K562 (cell line): ENCODE measurements around the gene AP4E1. TPM values are rescaled to one million over a fixed set of nuclear protein-coding genes. Genes with fewer than 3 reads are reported as not detected.

Experiments
- CSDE1 ChIP-seq, 2 experiments: fragments of 450-650 bp; IDR thresholded peaks; 2 replicates each; pipeline ENCODE4 v1.6.1; 2016; ENCODE audit warnings: mild to moderate bottlenecking in 1 of 2
- DACH1 ChIP-seq: fragments of 450-650 bp; IDR thresholded peaks from 2 replicates; pipeline ENCODE4 v1.6.1; 2018; ENCODE audit not compliant: partially characterized antibody
- FOXK2 ChIP-seq, 2 experiments: fragments of 450-650 bp; IDR thresholded peaks in 1 of 2; conservative IDR thresholded peaks in 1 of 2; 2 replicates each; pipeline ENCODE4 v1.6.1; 2016; ENCODE audit warnings: low read depth in 2 of 2, mild to moderate bottlenecking in 1 of 2
- NR2C1 ChIP-seq, 2 experiments: fragments of 450-650 bp; IDR thresholded peaks; 2 replicates each; pipeline ENCODE4 v1.6.1; 2017; ENCODE audit warnings: mild to moderate bottlenecking in 2 of 2, antibody characterized with exemption in 1 of 2, inconsistent platforms in 1 of 2, missing compliant biosample characterization in 1 of 2, missing genetic modification characterization in 1 of 2
- RUNX1 ChIP-seq: sonication (generic); IDR thresholded peaks from 2 replicates; pipeline ENCODE4 v1.6.1; 2016; ENCODE audit warnings: antibody characterized with exemption, low read depth
- TFAP4 ChIP-seq: sonication (generic); formaldehyde crosslinking; IDR thresholded peaks from 2 replicates; pipeline ENCODE4 v1.8.0; 2022; ENCODE audit warnings: missing genetic modification reagents, mild to moderate bottlenecking, moderate library complexity, borderline replicate concordance
- THAP7 ChIP-seq: fragments of 250-450 bp; sonication (Bioruptor Pico); IDR thresholded peaks from 2 replicates; pipeline ENCODE4 v1.5.0; 2021
- ZBTB11 ChIP-seq, 3 experiments: fragments of 200-800 bp in 1 of 3; fragments of 250-450 bp in 1 of 3; fragments of 450-650 bp in 1 of 3; sonication (Bioruptor Pico) in 1 of 3; sonication (Bioruptor generic) in 1 of 3; formaldehyde crosslinking in 1 of 3; IDR thresholded peaks; 2 replicates each; pipeline versions ENCODE4 v1.6.1 to v1.8.0; 2016 to 2022; ENCODE audit warnings: mild to moderate bottlenecking in 2 of 3, missing genetic modification characterization in 2 of 3, missing compliant biosample characterization in 1 of 3, moderate library complexity in 1 of 3
- ZNF253 ChIP-seq: fragments of 250-450 bp; sonication (Bioruptor Pico); conservative IDR thresholded peaks from 2 replicates; pipeline ENCODE4 v1.6.1; 2021; ENCODE audit warnings: mild to moderate bottlenecking
- ZNF280A ChIP-seq: fragments of 450-650 bp; IDR thresholded peaks from 2 replicates; pipeline ENCODE4 v1.6.1; 2018; ENCODE audit warnings: mild to moderate bottlenecking, low read depth; ENCODE audit not compliant: partially characterized antibody
- ZNF445 ChIP-seq: fragments of 250-450 bp; sonication (Bioruptor Pico); IDR thresholded peaks from 2 replicates; pipeline ENCODE4 v1.4.0; 2020; ENCODE audit warnings: low read depth, mild to moderate bottlenecking, moderate library complexity
- polyA plus RNA-seq, 8 experiments: library from polyadenylated mRNA; depleted of rRNA in 4 of 8; stranded (reverse) in 5 of 8; unstranded in 3 of 8; fragments of >200 nt; fragmentation: Nextera tagmentation in 2 of 8; fragmentation: Illumina TruSeq in 1 of 8; extraction: Ambion mirVana in 2 of 8; extraction: Trizol in 1 of 8; gene quantifications; 2 replicates each; pipeline versions ENCODE4 v1.2.1 to v1.2.3, GENCODE V29; 2011 to 2014; ENCODE audit warnings: inconsistent platforms in 1 of 8, missing spikeins in 1 of 8
- total RNA-seq, 7 experiments: library from RNA; depleted of rRNA in 6 of 7; stranded (reverse); fragments of >200 nt in 6 of 7; fragmentation: Illumina TruSeq in 2 of 7; extraction: Trizol in 2 of 7; gene quantifications; 2 replicates each; pipeline versions ENCODE4 v1.2.1 to v1.2.3, GENCODE V29; 2011 to 2021; ENCODE audit warnings: low replicate concordance in 1 of 7

Gene AP4E1
- total and polyA plus RNA-seq, 9 of the 15 experiments (the other 6 are each of a cell fraction or from before 2014, with no cell fraction given) = 1.3 to 11.5 (median 4.4) TPM

- TF ChIP-seq ZBTB11 (CRISPR knock-in tag; IDR thresholded peaks at IDR 0.05) = no peak
- no peak for TF ChIP-seq RUNX1
- TF ChIP-seq ZNF280A = no peak
- no peak for TF ChIP-seq ZNF445 (CRISPR knock-in tag)
- TF ChIP-seq CSDE1 (IDR thresholded peaks at IDR 0.05) = no peak
- TF ChIP-seq TFAP4 (CRISPR knock-in tag) = no peak
- TF ChIP-seq DACH1 = no peak
- no peak for TF ChIP-seq NR2C1 (IDR thresholded peaks at IDR 0.05)
- TF ChIP-seq NR2C1 (tag; IDR thresholded peaks at IDR 0.05) = no peak
- TF ChIP-seq FOXK2 (conservative IDR thresholded peaks at IDR 0.05 in 1 of 2, IDR thresholded peaks at IDR 0.05 in 1 of 2; ENCODE audit: low read depth in 2 of 2) = no peak
- no peak for TF ChIP-seq THAP7 (CRISPR knock-in tag)
- TF ChIP-seq ZNF253 (CRISPR knock-in tag) = no peak
Observed at GRCh38 chr15:50905055-50905454, 3.4 kb upstream of the AP4E1 start (continued).
